Ascending aorta (tissue), 2 donors: Measurements from ENCODE around the gene SMPD3. TPM values are rescaled to one million over a fixed set of nuclear protein-coding genes. Genes with fewer than 3 reads are reported as not detected.

Source experiments
- DNase-seq, 2 donors: peaks; one replicate each; pipeline ENCODE4 v3.0.0-alpha.2; 2019; ENCODE audit warnings: low spot score in 2 of 2
- H3K27ac ChIP-seq, 2 donors: fragments of 200-600 bp; sonication (generic); one replicate each; pipeline ENCODE4 v1.5.1; 2016 to 2017; ENCODE audit warnings: mild to moderate bottlenecking in 1 of 2
- H3K27me3 ChIP-seq: fragments of 200-600 bp; sonication (generic); one replicate; pipeline ENCODE4 v1.5.1; 2017
- H3K36me3 ChIP-seq, 2 donors: fragments of 200-600 bp; sonication (generic); one replicate each; pipeline ENCODE4 v1.5.1; 2016
- H3K4me1 ChIP-seq, 2 donors: fragments of 200-600 bp; sonication (generic); one replicate each; pipeline ENCODE4 v1.5.1; 2016 to 2017; ENCODE audit warnings: mild to moderate bottlenecking in 1 of 2
- H3K4me3 ChIP-seq, 2 donors: fragments of 200-600 bp; sonication (generic); one replicate each; pipeline ENCODE4 v1.5.1; 2016 to 2017; ENCODE audit warnings: mild to moderate bottlenecking in 1 of 2
- H3K9me3 ChIP-seq, 2 donors: fragments of 200-600 bp; sonication (generic); one replicate each; pipeline ENCODE4 v1.5.1; 2016
- intact Hi-C: fragments of 100-400 bp; cut with DNase I; formaldehyde crosslinking; loops from one replicate; pipeline ENCODE4 v1.15.1; 2023
- total RNA-seq: library from RNA; depleted of rRNA; stranded (reverse); fragments of >200 nt; gene quantifications from one replicate; pipeline ENCODE4 v1.1.0, GENCODE V29; 2016
- TF ChIP-seq, protein P1 (sequence below), 3 experiments: fragments of 200-600 bp in 2 of 3; fragments of 450-650 bp in 1 of 3; sonication (generic) in 2 of 3; IDR thresholded peaks; one replicate each; pipeline ENCODE4 v1.5.1; 2016 to 2019; ENCODE audit warnings: antibody characterized with exemption in 3 of 3, mild to moderate bottlenecking in 1 of 3, moderate library complexity in 1 of 3

Gene SMPD3
- total RNA-seq, 1 donor from 2014 or later: not detected

DNA sequence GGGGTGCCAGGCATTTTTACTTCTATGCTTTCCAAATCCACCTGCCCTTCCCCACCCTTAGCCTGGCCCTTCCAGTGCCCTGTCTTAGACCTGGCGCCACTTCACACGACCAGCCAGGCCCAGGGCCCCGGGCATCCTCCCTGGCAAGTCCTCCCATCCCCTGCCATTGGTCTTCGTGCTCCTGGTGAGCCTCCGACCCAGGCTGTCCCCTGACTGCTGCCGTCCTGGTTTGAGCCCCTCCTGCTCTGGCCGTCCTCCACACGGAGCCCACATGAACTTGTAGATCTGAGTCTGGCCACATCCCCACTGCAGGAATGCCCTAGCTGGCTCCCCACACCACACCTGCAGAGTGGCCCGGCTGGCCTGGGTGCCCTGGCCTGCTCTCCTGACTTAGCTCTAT lies 93.5 kb downstream of the SMPD3 start:
- H3K27me3 ChIP-seq: no peaks in the 10 kb centered on the region
- TF ChIP-seq, protein P1, sequence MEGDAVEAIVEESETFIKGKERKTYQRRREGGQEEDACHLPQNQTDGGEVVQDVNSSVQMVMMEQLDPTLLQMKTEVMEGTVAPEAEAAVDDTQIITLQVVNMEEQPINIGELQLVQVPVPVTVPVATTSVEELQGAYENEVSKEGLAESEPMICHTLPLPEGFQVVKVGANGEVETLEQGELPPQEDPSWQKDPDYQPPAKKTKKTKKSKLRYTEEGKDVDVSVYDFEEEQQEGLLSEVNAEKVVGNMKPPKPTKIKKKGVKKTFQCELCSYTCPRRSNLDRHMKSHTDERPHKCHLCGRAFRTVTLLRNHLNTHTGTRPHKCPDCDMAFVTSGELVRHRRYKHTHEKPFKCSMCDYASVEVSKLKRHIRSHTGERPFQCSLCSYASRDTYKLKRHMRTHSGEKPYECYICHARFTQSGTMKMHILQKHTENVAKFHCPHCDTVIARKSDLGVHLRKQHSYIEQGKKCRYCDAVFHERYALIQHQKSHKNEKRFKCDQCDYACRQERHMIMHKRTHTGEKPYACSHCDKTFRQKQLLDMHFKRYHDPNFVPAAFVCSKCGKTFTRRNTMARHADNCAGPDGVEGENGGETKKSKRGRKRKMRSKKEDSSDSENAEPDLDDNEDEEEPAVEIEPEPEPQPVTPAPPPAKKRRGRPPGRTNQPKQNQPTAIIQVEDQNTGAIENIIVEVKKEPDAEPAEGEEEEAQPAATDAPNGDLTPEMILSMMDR (IDR thresholded peaks at IDR 0.05): no peak
- intact Hi-C loops: no loop called here
- no peaks in the 10 kb centered on the region for H3K9me3 ChIP-seq
- peaks cover 79 to 82% of the 10 kb centered on the region in 2 donors for H3K36me3 ChIP-seq
- H3K4me3 ChIP-seq: no peak overlapping the region
- H3K4me1 ChIP-seq: no peaks in the 10 kb centered on the region
- H3K27ac ChIP-seq: no peak overlapping the region
- no peak for DNase-seq

DNA sequence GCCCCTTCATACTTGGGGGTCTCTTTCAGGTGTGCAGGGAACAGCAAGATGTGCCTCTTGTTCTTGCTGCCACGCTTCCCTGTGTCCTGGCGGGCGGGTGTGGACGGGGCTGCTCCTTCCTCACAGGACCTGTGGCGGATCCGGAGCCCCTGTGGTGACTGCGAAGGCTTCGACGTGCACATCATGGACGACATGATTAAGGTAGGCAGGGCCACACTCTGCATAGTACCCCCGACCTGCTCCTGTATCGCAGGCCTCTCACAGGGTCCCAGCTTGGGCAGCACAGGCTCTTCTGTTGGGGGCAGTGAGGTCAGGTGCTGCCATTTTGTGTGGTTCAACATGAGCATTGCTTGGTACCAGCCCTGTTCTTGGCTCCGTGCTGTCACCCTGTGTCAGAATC lies 94.9 kb downstream of the SMPD3 start:
- intact Hi-C loops: no loop called here
- DNase-seq: no peak
- H3K27ac ChIP-seq: no peak overlapping the region
- TF ChIP-seq, protein P1 (IDR thresholded peaks at IDR 0.05): no peak
- H3K4me3 ChIP-seq: no peak overlapping the region
- H3K36me3 ChIP-seq: peaks cover 80 to 93% of the 10 kb centered on the region in 2 donors
- no peaks in the 10 kb centered on the region for H3K9me3 ChIP-seq
- H3K27me3 ChIP-seq: no peaks in the 10 kb centered on the region
- H3K4me1 ChIP-seq: no peaks in the 10 kb centered on the region

DNA sequence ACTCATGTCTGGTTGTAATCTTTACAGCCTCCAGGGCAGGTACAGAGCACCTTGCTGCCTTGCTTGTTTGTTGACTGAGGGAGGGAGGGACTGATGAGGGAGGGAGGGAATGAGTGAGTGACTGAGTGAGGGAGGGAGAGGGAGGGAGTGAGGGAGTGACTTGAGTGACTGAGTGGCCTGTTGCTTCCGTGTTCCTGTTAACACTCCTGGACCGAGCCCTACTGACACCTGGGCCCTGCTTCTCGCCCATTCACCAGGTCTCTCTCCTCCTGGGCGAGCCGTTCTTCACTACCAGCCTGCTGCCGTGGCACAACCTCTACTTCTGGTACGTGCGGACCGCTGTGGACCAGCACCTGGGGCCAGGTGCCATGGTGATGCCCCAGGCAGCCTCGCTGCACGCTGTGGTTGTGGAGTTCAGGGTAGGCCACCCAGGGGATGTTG lies 96.3 kb downstream of the SMPD3 start:
- TF ChIP-seq, protein P1 (IDR thresholded peaks at IDR 0.05): no peak
- H3K27ac ChIP-seq: no peak overlapping the region
- no peaks in the 10 kb centered on the region for H3K4me1 ChIP-seq
- no peaks in the 10 kb centered on the region for H3K9me3 ChIP-seq
- no peak overlapping the region for H3K4me3 ChIP-seq
- H3K27me3 ChIP-seq: no peaks in the 10 kb centered on the region
- H3K36me3 ChIP-seq: peaks cover 78 to 94% of the 10 kb centered on the region in 2 donors
- DNase-seq: no peak
- intact Hi-C loops: no loop called here

DNA sequence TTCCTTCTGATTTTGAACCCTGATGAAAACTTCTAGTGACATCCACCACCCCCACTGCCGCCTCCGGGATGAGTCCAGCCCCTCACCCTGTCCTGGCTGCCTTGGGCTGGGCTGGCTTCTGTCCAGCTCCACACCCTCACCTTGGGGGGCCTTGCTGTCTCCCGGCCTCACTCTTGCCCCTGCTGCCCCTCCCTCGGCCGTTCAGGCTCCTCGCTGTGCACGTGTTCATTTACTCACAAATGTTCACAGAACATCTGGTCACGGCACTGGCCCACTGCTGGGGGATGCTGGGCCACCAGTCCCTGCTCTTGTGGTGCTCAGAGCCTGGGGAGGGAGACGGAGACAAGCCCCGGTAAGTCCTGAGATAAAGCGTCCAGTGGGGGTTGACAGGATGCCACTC lies 96.8 kb downstream of the SMPD3 start:
- H3K27me3 ChIP-seq: no peaks in the 10 kb centered on the region
- H3K9me3 ChIP-seq: no peaks in the 10 kb centered on the region
- intact Hi-C loops: no loop called here
- peaks cover 73 to 94% of the 10 kb centered on the region in 2 donors for H3K36me3 ChIP-seq
- no peak overlapping the region for H3K27ac ChIP-seq
- TF ChIP-seq, protein P1 (IDR thresholded peaks at IDR 0.05): no peak
- DNase-seq: no peak
- no peak overlapping the region for H3K4me3 ChIP-seq
- no peaks in the 10 kb centered on the region for H3K4me1 ChIP-seq

DNA sequence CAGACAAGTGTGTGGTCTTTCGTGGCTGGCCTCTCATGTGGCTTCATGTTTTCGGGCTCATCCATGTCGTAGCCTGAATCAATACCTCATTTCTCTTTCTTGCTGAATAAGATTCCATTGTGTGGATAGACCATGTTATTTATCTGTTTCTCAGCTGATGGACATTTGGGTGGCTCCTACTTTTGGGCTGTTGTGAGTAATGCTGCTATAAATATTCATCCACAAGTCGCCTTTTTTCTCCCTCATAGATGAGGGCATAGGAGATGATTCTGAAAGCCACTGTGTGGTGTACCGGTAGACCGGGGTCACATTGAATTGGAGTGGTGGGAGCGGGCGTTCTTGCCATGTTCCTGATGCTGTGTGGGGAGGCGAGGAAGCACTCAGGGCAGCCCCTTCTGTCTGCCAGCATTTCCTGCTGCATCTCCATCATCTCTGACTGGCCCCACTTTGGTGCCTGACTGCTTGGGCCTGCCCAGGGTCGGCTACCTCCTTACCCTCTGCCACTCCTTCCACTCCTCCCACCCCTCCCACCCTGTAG lies 97.4 kb downstream of the SMPD3 start:
- Histone ChIP-seq H3K27ac (no peak overlapping the region), H3K4me1 (no peaks in the 10 kb centered on the region), H3K27me3 (no peaks in the 10 kb centered on the region), H3K9me3 (no peaks in the 10 kb centered on the region), H3K36me3 (peaks cover 72 to 94% of the 10 kb centered on the region in 2 donors), H3K4me3 (no peak overlapping the region)
- intact Hi-C loops: no loop called here
- TF ChIP-seq, protein P1 (IDR thresholded peaks at IDR 0.05): no peak
- no peak for DNase-seq
